ENCODE results near the gene ZNF710.

GRCh38 chr15:90103701-90104329, 102.7 kb downstream of the ZNF710 start:
- no peak for TF ChIP-seq CTCF (IDR thresholded peaks at IDR 0.05; ENCODE audit: borderline replicate concordance, extremely low read depth, low read length, poor library complexity, severe bottlenecking)
- no peak for TF ChIP-seq EZH2 (IDR thresholded peaks at IDR 0.05; ENCODE audit: borderline replicate concordance, low read depth, low read length, severe bottlenecking)

All from DND-41 (cell line).